Stimulated activated CD8-positive, alpha-beta memory T cell treated with anti-CD3 and anti-CD28 coated beads, Interleukin-12 subunit alpha, Interleukin-12 subunit beta, amount 100 ng/mL, for 4 hours (primary cell): Measurements from ENCODE around the gene MALAT1.
"Not testable (repeated sequence)": the region's sequence is repeated elsewhere in the genome, so short reads cannot be mapped to it uniquely, and the experiment has no call there.

ENCODE experiments used
- DNase-seq: peaks from one replicate; pipeline ENCODE4 v3.0.0-alpha.2; 2020; ENCODE audit warnings: low read depth

MALAT1 gene

GRCh38 chr11:65522718-65523630, 24.1 kb downstream of the MALAT1 start:
- not testable (repeated sequence) for DNase-seq

- DNase-seq = not testable (repeated sequence)
These were observed 24.8 kb downstream of the MALAT1 start for GRCh38 chr11:65523631-65523968.

- DNase-seq = no peak
These were observed 25.3 kb downstream of the MALAT1 start for GRCh38 chr11:65524014-65524740.

GRCh38 chr11:65524741-65525545, 26.1 kb downstream of the MALAT1 start, which contains the start of gene SCYL1:
Gene SCYL1 (plus strand): TSS chr11:65525083. CDS start chr11:65525154, 71 bp downstream.
- peak; percentile 77 for DNase-seq

- DNase-seq = no peak
These were observed 27.0 kb downstream of the MALAT1 start for GRCh38 chr11:65525546-65526480.

GRCh38 chr11:65526744-65527143, 27.9 kb downstream of the MALAT1 start:
- DNase-seq = no peak

DNA sequence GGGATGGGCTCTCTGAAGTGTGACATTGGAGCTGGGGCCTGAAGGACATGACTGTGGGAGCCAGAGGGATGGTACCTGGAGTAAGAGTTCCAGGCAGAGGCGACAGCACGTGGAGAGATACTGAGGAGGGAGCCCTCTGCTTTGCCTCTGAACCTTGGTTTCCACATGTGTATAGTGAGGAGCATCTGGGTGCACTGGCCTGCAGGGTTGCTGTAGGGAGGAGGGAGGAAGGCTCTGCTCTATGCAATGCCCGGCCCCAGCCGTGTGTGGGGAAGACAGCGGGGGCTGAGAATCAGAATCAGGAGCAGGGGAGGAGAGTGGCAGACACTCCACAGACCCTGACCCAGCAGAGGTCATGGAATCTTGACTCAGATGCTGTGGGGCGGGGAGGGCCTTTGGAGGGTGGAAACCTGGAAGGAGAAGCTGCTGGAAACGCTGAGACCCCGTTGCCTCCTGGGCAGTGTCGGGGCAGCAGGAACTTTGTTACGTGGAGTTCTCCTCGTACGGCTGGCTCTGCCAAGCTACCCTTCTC, 30.0 kb downstream of the MALAT1 start:
- DNase-seq = no peak

GRCh38 chr11:65529475-65530156, 30.8 kb downstream of the MALAT1 start:
- DNase-seq = no peak

- no peak for DNase-seq
These were observed 31.3 kb downstream of the MALAT1 start for GRCh38 chr11:65530157-65530496.

DNA sequence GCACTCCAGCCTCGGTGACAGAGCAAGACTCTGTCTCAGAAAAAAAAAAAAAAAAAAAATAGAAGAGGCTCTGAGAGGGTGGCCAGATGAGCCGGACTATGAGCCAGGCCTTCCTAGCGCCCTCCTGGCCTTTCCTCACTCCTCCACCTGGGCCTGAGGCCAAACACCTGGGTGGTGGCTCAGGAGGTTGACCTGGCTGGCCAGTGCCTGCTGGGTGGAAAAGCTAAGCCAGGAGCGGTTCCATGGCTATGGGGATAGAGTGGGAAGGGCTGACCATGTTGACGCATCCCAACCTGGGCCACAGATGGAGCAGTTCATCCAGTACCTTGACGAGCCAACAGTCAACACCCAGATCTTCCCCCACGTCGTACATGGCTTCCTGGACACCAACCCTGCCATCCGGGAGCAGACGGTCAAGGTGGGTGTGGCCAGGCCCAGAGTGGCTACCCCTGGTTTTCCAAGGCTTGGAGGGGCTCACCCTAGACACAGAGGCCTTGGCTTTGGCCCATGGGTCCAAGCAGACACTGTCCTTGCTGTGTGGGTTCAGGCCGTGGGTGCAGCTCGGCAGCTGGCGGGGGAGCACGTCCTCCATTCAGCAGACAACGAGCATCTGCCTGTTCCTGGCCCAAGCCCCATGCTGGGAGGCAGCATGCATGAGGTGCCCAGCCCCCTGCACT, 33.7 kb downstream of the MALAT1 start:
- no peak for DNase-seq

DNA sequence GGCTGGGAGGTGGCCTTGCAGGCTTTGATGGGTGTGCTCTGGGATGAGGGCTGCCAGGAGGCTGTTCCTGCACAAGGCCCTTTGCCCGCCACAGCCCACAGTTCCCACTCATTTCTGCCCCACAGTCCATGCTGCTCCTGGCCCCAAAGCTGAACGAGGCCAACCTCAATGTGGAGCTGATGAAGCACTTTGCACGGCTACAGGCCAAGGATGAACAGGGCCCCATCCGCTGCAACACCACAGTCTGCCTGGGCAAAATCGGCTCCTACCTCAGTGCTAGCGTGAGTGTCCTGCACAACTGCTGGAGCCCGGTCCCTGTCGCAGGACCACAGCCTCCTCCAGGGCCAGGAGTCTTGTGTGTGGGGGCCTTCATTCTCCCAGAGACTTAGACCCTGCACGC, 36.3 kb downstream of the MALAT1 start:
- DNase-seq = no peak

DNA sequence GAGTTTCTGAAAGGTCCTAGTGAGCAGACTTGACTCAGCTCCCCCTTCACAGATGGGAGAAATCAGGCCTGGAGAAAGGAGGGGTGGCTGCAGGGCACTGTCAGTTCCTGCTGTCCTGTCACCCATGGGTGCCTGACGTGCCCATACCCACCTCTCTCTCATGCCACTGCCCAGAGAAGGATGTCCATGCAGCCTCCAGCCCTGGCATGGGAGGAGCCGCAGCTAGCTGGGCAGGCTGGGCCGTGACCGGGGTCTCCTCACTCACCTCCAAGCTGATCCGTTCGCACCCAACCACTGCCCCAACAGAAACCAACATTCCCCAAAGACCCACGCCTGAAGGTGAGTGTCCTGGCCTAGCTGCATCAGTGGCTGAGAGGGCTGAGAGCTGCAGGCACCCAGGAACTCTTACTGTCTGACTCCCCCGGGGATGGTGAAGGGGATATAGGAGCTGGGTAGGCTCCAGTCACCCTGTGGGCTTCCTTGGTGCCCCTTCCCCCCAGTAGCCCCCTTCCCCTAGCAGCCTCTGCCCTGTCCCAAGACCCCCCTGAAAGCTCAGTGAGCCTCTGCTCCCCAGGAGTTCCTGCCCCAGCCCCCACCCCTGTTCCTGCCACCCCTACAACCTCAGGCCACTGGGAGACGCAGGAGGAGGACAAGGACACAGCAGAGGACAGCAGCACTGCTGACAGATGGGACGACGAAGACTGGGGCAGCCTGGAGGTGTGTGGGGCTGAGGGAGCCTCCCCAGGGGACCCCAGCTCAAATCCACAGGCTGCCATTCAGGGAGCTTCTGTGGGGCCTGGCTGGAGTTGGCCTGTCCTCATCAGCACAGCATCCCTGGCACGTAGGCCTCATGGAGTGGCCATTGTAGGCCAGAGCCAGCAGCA, 37.8 kb downstream of the MALAT1 start:
- DNase-seq = no peak

- no peak for DNase-seq
These were observed 38.4 kb downstream of the MALAT1 start for GRCh38 chr11:65537296-65537597.

GRCh38 chr11:65537620-65538231, 38.9 kb downstream of the MALAT1 start:
- DNase-seq = no peak

DNA sequence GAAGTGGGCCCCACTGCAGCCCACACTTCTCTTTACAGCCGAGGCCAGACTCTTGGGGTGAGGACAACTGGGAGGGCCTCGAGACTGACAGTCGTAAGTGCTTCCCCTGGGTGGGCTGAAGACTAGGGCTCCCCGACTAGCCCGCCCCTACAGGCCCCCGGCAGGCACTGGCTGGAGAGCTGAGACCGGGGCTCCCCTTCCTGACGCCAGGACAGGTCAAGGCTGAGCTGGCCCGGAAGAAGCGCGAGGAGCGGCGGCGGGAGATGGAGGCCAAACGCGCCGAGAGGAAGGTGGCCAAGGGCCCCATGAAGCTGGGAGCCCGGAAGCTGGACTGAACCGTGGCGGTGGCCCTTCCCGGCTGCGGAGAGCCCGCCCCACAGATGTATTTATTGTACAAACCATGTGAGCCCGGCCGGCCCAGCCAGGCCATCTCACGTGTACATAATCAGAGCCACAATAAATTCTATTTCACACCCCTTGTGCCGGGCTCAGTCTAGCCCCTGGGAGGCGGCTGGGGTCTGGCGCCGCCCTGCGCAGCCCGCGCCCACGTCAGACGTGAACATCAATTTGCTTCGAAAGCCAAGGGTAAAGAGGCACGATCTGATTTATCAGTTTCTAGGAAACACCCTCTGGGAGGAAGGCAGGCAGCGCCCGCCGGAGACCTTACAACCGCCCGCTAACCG, 39.5 kb downstream of the MALAT1 start:
- no peak for DNase-seq

DNA sequence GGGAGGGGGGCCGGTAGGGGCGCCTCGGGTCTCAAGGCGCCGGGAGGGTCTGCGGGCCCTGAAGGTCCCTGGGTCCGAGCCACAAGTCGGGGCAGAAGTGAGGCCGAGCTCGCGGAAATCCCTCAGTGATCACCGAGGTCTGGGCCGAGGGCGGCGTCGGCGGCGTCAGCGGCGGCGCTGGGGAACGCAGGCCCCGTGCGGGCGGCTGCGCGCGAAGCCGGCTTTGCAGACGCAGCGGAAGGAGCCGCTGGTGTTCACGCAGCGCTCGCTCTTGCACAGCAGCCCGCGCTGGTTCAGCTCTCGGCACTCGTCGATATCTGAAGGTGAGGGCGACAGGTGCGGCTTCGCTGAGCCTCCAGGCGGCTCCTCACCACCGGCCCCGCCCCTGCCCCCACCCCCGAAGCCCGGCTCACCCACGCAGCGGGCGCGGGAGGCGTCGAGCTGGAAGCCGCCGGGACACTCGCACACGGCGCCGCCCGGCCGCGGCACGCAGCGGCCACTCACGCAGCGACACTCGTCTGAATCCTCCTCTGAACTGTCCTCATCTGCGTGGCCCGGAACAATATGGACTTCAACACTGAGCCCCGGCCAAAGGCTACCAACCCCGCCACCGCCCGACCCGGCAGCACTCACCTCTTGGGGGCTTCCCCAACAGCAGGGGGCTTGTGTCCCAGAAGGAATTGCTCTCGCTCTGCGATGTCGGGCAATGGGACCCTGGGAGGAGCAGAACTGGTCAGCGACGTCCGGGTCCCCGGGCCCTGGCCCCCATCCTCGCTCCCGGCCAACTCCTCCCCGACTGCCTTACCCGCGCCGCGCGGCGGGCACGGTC, 40.3 kb downstream of the MALAT1 start:
- DNase-seq = no peak

DNA sequence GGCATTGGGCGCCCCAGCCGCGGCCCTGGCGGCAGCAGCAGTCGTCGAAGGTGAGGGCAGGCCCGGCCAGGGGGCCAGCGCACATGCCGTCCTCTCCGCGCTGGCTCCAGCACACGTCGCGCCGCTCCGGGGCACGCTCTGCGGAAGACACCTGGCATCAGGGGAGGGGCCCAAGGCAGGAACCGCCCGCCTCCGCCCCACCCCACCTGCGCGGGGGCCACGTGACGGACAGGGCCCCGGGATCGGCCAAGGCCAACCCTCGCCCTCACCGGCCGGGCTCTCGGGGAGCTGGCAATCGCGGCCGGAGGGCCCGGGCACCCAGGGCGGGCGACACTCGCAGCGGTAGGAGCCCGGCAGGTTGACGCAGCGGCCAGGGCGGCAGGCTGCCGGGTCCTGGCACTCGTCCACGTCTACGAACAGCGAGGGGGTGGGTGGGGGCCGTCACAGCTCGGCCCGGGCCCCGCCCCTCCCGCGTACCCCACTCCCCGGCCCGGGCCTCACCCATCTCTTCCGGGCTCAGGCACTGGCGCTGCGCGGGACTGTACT, 41.0 kb downstream of the MALAT1 start:
- no peak for DNase-seq
